ENCODE measurements around the gene MOB3B.
"Not testable (repeated sequence)": the region's sequence is repeated elsewhere in the genome, so short reads cannot be mapped to it uniquely, and the experiment has no call there.

MOB3B gene

GRCh38 chr9:27518006-27518405 is 11.6 kb downstream of the MOB3B start:
- no peak for DNase-seq (ENCODE audit: low read depth)

GRCh38 chr9:27514551-27514950 is 15.1 kb downstream of the MOB3B start:
- DNase-seq (ENCODE audit: low read depth), result no peak

GRCh38 chr9:27511771-27512170 is 17.8 kb downstream of the MOB3B start:
- no peak for DNase-seq (ENCODE audit: low read depth)

- no peak for DNase-seq (ENCODE audit: low read depth)
Measured at GRCh38 chr9:27510780-27511179, 18.8 kb downstream of the MOB3B start.

- no peak for DNase-seq (ENCODE audit: low read depth)
Measured at GRCh38 chr9:27506981-27507380, 22.6 kb downstream of the MOB3B start.

GRCh38 chr9:27505744-27506161 is 23.9 kb downstream of the MOB3B start:
- no peak for DNase-seq (ENCODE audit: low read depth)

- DNase-seq (ENCODE audit: low read depth), result no peak
Measured at GRCh38 chr9:27504259-27504658, 25.4 kb downstream of the MOB3B start.

GRCh38 chr9:27503623-27504022 is 26.0 kb downstream of the MOB3B start:
- DNase-seq (ENCODE audit: low read depth), result no peak

GRCh38 chr9:27500902-27501301 is 28.7 kb downstream of the MOB3B start:
- DNase-seq (ENCODE audit: low read depth), result not testable (repeated sequence)

- DNase-seq (ENCODE audit: low read depth), result no peak
Measured at GRCh38 chr9:27499451-27499850, 30.2 kb downstream of the MOB3B start.

- no peak for DNase-seq (ENCODE audit: low read depth)
Measured at GRCh38 chr9:27497883-27498417, 31.7 kb downstream of the MOB3B start.

GRCh38 chr9:27496135-27496504 is 33.5 kb downstream of the MOB3B start:
- DNase-seq (ENCODE audit: low read depth), result no peak

- no peak for DNase-seq (ENCODE audit: low read depth)
Measured at GRCh38 chr9:27495480-27496134, 34.0 kb downstream of the MOB3B start.

GRCh38 chr9:27491154-27491553 is 38.5 kb downstream of the MOB3B start:
- DNase-seq (ENCODE audit: low read depth), result no peak

- DNase-seq (ENCODE audit: low read depth), result no peak
Measured at GRCh38 chr9:27489087-27489876, 40.3 kb downstream of the MOB3B start.

GRCh38 chr9:27487927-27488326 is 41.7 kb downstream of the MOB3B start:
- DNase-seq (ENCODE audit: low read depth), result no peak

GRCh38 chr9:27487128-27487640 is 42.4 kb downstream of the MOB3B start:
- no peak for DNase-seq (ENCODE audit: low read depth)

- no peak for DNase-seq (ENCODE audit: low read depth)
Measured at GRCh38 chr9:27485158-27485557, 44.5 kb downstream of the MOB3B start.

GRCh38 chr9:27483576-27483975 is 46.0 kb downstream of the MOB3B start:
- DNase-seq (ENCODE audit: low read depth), result no peak

GRCh38 chr9:27482709-27483108 is 46.9 kb downstream of the MOB3B start:
- no peak for DNase-seq (ENCODE audit: low read depth)

GRCh38 chr9:27478322-27478721 is 51.3 kb downstream of the MOB3B start:
- DNase-seq (ENCODE audit: low read depth), result no peak

- DNase-seq (ENCODE audit: low read depth), result no peak
Measured at GRCh38 chr9:27476870-27477515, 52.6 kb downstream of the MOB3B start.

Measured in activated T-cell treated with anti-CD3 and anti-CD28 coated beads for 1 hour (primary cell).